Heart left ventricle (tissue), 13 donors: ENCODE measurements around the gene HDLBP.

Source experiments
- POLR2A ChIP-seq, 2 donors: fragments of 450-650 bp; IDR thresholded peaks; one replicate each; pipeline ENCODE4 v1.6.1; 2017; ENCODE audit warnings: antibody characterized with exemption in 2 of 2, mild to moderate bottlenecking in 2 of 2, moderate library complexity in 2 of 2
- TF ChIP-seq, protein P1 (sequence below), 12 donors: fragments of 200-600 bp; sonication (generic) in 4 of 12; IDR thresholded peaks; one replicate each; pipeline versions ENCODE4 v1.5.0 to v1.8.0; 2018 to 2022; ENCODE audit warnings: antibody characterized with exemption in 12 of 12, mild to moderate bottlenecking in 5 of 12
- donor health status: ischemic (EF 13 %, LVEDD 7.1; RV severe dilation, severe dysfunction).
- donor health status: DM: no; HTN: yes; CAD: no.
- donor health status: DM: no; HTN: no; CAD: no.
- donor health status: ischemic (EF 25% LVEDD 6.9; RV normal size, moderate dysfunction).
- donor health status: ischemic (EF 25% LVEDD 5.7; RV mildly dilated, moderate dysfunction).
- donor health status: ischemic (EF 35%, LVEDD 5.7; RV mildly dilated, moderate dysfunction).
- donor health status: nonischemic (EF 11% LVEDD 7.7; RV severe dilation, severe dysfunction).
- donor health status: DM: yes; HTN: yes; CAD: no.
- donor health status: PGD.
- donor health status: ischemic (EF 29% LVEDD 5.4; RV normal size, mild dysfunction).
- donor health status: nonischemic (EF 23%, LVEDD 6.1; RV moderate dilation, normal function).

DNA sequence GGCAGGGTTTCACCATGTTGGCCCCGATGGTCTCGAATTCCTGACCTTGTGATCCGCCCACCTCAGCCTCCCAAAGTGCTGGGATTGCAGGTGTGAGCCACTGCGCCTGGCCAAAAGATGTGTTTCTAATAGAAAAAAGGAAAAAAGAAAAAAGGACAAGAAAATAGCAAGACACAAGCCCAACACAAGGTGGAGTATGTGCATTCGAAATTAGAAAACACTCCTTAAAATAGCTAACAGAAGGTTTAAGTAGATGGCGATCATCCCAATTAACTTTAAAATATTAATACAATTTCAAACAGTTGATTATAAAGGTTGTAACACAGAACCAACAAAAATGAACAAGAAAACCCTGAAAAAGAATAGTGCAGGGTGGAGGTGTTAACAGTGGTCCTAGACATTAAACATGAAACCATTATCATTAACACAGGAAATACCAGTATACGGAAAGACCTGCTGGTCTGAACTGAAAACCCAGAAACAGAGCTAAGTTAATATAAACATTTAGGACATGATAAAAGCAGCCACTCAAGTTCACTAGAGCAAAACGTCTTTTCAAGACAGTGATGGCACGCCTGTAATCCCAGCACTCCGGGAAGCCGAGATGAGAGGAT lies 57.9 kb downstream of the HDLBP start:
- TF ChIP-seq, protein P1, sequence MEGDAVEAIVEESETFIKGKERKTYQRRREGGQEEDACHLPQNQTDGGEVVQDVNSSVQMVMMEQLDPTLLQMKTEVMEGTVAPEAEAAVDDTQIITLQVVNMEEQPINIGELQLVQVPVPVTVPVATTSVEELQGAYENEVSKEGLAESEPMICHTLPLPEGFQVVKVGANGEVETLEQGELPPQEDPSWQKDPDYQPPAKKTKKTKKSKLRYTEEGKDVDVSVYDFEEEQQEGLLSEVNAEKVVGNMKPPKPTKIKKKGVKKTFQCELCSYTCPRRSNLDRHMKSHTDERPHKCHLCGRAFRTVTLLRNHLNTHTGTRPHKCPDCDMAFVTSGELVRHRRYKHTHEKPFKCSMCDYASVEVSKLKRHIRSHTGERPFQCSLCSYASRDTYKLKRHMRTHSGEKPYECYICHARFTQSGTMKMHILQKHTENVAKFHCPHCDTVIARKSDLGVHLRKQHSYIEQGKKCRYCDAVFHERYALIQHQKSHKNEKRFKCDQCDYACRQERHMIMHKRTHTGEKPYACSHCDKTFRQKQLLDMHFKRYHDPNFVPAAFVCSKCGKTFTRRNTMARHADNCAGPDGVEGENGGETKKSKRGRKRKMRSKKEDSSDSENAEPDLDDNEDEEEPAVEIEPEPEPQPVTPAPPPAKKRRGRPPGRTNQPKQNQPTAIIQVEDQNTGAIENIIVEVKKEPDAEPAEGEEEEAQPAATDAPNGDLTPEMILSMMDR (IDR thresholded peaks at IDR 0.05) = peak in 4 of 12 donors; percentile 8 to 21 (median 14)
- no peak for TF ChIP-seq POLR2A (IDR thresholded peaks at IDR 0.05)
